Caki2 (cell line): ENCODE data around the gene MYO3B. TPM values are rescaled to one million over a fixed set of nuclear protein-coding genes. Genes with fewer than 3 reads are reported as not detected.
"Not testable (repeated sequence)": the region's sequence is repeated elsewhere in the genome, so short reads cannot be mapped to it uniquely, and the experiment has no call there.

Experiments
- DNase-seq: peaks from one replicate; pipeline ENCODE4 v3.0.0-alpha.2; 2015; ENCODE audit warnings: low read depth
- in situ Hi-C: cut with HindIII; loops from 2 replicates; pipeline ENCODE4 v1.10.0; 2016; ENCODE audit warnings: low sequenced_read_pairs, low pct_unique_long_range_greater_than_20kb, mixed read lengths
- total RNA-seq: library from RNA; depleted of rRNA; stranded (reverse); fragments of >200 nt; shearing (Covaris generic); gene quantifications from 2 replicates; pipeline ENCODE4 v1.2.3, GENCODE V29; 2014; ENCODE audit warnings: low replicate concordance

Gene MYO3B
- total RNA-seq, 1 experiment from 2014 or later, result 0.07 TPM

GRCh38 chr2:170408461-170409163 is 230.7 kb downstream of the MYO3B start:
- in situ Hi-C loops, result no loop called here
- DNase-seq, result no peak

- in situ Hi-C loops, result no loop called here
- DNase-seq, result peak; percentile 46
Measured at GRCh38 chr2:170409164-170409535, 231.2 kb downstream of the MYO3B start.

GRCh38 chr2:170411660-170412059 is 233.7 kb downstream of the MYO3B start:
- DNase-seq, result no peak
- in situ Hi-C loops, result no loop called here

- in situ Hi-C loops, result no loop called here
- DNase-seq, result no peak
Measured at GRCh38 chr2:170420961-170421687, 243.2 kb downstream of the MYO3B start.

- in situ Hi-C loops, result no loop called here
Measured at GRCh38 chr2:170423919-170424318, 246.0 kb downstream of the MYO3B start.

GRCh38 chr2:170425281-170425751 is 247.4 kb downstream of the MYO3B start:
- DNase-seq, result no peak
- in situ Hi-C loops, result no loop called here

More at GRCh38 chr2:170423919-170424318, 246.0 kb downstream of the MYO3B start:
- DNase-seq, result no peak

GRCh38 chr2:170428868-170429267 is 250.9 kb downstream of the MYO3B start:
- no peak for DNase-seq
- in situ Hi-C loops, result no loop called here

GRCh38 chr2:170432823-170433222 is 254.9 kb downstream of the MYO3B start:
- DNase-seq, result no peak
- in situ Hi-C loops, result no loop called here

GRCh38 chr2:170433448-170433847 is 255.5 kb downstream of the MYO3B start:
- DNase-seq, result no peak
- in situ Hi-C loops, result no loop called here

GRCh38 chr2:170434396-170434795 is 256.4 kb downstream of the MYO3B start:
- in situ Hi-C loops, DNase-seq: not testable (repeated sequence)

- DNase-seq, result no peak
- in situ Hi-C loops, result no loop called here
Measured at GRCh38 chr2:170434900-170435621, 257.1 kb downstream of the MYO3B start.

GRCh38 chr2:170436077-170436943 is 258.4 kb downstream of the MYO3B start:
- in situ Hi-C loops, result no loop called here
- no peak for DNase-seq

- DNase-seq, result no peak
- in situ Hi-C loops, result no loop called here
Measured at GRCh38 chr2:170446078-170446477, 268.1 kb downstream of the MYO3B start.

GRCh38 chr2:170449034-170449433 is 271.1 kb downstream of the MYO3B start:
- DNase-seq, result no peak
- in situ Hi-C loops, result no loop called here

- DNase-seq, result no peak
- in situ Hi-C loops, result no loop called here
Measured at GRCh38 chr2:170454471-170455372, 276.8 kb downstream of the MYO3B start.

- in situ Hi-C loops, result no loop called here
- DNase-seq, result no peak
Measured at GRCh38 chr2:170455617-170456426, 277.9 kb downstream of the MYO3B start.
